ENCODE measurements around the gene COX6A2.

COX6A2 gene

GRCh38 chr16:31382485-31383161 is 45.5 kb downstream of the COX6A2 start:
- Histone ChIP-seq H3K4me2 (ENCODE audit: low read length) (no peak overlapping the region), H3K4me3 (ENCODE audit: low read depth, low read length) (no peak overlapping the region), H3K9me3 (ENCODE audit: control insufficient read depth, low read length) (no peaks in the 10 kb centered on the region), H2AFZ (no peak overlapping the region), H3K27me3 (ENCODE audit: control insufficient read depth, insufficient read depth, low read length) (no peaks in the 10 kb centered on the region), H3K36me3 (ENCODE audit: control insufficient read depth, insufficient read depth, low read length) (no peaks in the 10 kb centered on the region), H3K9ac (no peak overlapping the region), H3K79me2 (no peaks in the 10 kb centered on the region), H3K27ac (no peak overlapping the region), H3K4me1 (no peaks in the 10 kb centered on the region)
- TF ChIP-seq CTCF (IDR thresholded peaks at IDR 0.05): peak; percentile 71

- H3K27ac ChIP-seq: no peak overlapping the region
- no peaks in the 10 kb centered on the region for H3K4me1 ChIP-seq
- H3K4me3 ChIP-seq (ENCODE audit: low read depth, low read length): no peak overlapping the region
- H2AFZ ChIP-seq: no peak overlapping the region
- H3K9me3 ChIP-seq (ENCODE audit: control insufficient read depth, low read length): no peaks in the 10 kb centered on the region
- H3K9ac ChIP-seq: no peak overlapping the region
- H3K4me2 ChIP-seq (ENCODE audit: low read length): no peak overlapping the region
- TF ChIP-seq CTCF (IDR thresholded peaks at IDR 0.05): no peak
- H3K36me3 ChIP-seq (ENCODE audit: control insufficient read depth, insufficient read depth, low read length): no peaks in the 10 kb centered on the region
- H3K79me2 ChIP-seq: no peaks in the 10 kb centered on the region
- no peaks in the 10 kb centered on the region for H3K27me3 ChIP-seq (ENCODE audit: control insufficient read depth, insufficient read depth, low read length)
Measured at GRCh38 chr16:31380201-31380600, 48.0 kb downstream of the COX6A2 start.

All from parathyroid adenoma (tissue), 2 donors.